Lower leg skin (tissue), 4 donors: Measurements from ENCODE around the gene DDX39B. TPM values are rescaled to one million over a fixed set of nuclear protein-coding genes. Genes with fewer than 3 reads are reported as not detected.

Experiments
- DNase-seq, 2 donors: peaks; one replicate each; pipeline ENCODE4 v3.0.0-alpha.2; 2019; ENCODE audit warnings: low spot score in 2 of 2
- H3K4me3 ChIP-seq: fragments of 200-600 bp; sonication (generic); 2 replicates; pipeline ENCODE4 v1.5.1; 2017; ENCODE audit warnings: mild to moderate bottlenecking, low read depth; ENCODE audit not compliant: poor library complexity, severe bottlenecking
- POLR2A ChIP-seq, 2 donors: fragments of 450-650 bp; IDR thresholded peaks; one replicate each; pipeline ENCODE4 v1.6.1; 2016 to 2017; ENCODE audit warnings: antibody characterized with exemption in 2 of 2, mild to moderate bottlenecking in 1 of 2, moderate library complexity in 1 of 2
- WGBS, 2 donors: methylation state at CpG; one replicate each; pipeline ENCODE4 v1.1.5; 2018; 5-methylcytosine and 5-hydroxymethylcytosine counted together
- intact Hi-C: fragments of 100-400 bp; cut with DNase I; formaldehyde crosslinking; loops from one replicate; pipeline ENCODE4 v1.15.0; 2023; ENCODE audit warnings: low total_unique reads
- total RNA-seq, 4 donors: library from RNA; depleted of rRNA; stranded (reverse); fragments of >200 nt; gene quantifications; one replicate each; pipeline ENCODE4 v1.1.0, GENCODE V29; 2016
- TF ChIP-seq, protein P1 (sequence below), 3 donors: fragments of 450-650 bp; IDR thresholded peaks; one replicate each; pipeline ENCODE4 v1.5.1; 2016; ENCODE audit warnings: antibody characterized with exemption in 3 of 3, mild to moderate bottlenecking in 3 of 3, moderate library complexity in 2 of 3

DDX39B gene
- total RNA-seq, 4 donors from 2014 or later: 176 to 355 (median 238) TPM

DNA sequence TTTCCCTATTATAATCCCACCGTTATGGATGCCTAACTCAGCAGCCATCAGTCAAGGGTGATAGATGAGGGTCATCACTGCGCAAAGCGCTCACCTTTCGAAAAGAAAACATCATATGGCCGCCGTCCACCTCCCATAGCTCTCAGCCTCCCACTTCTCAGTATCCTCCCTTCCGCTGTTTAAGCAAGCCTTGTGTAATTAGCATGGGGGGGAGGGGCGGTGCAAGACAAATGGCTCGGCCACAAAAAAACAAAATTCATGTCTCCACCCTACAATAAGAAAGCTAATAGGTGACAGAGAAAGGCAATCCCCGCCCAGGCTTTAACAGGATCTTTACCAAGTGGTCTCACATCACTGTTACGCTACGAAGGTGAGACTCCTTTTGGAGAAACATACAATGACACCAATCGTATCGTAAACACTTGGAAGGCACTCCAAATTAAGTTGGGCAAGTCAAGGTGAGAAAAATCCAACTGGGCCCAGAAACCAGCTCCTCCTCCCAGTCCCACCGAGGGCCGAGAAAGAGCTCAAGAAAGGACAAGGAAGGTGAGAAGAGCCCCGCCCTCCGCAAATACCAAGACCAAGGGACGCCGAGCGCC, 645 bp downstream of the DDX39B start:
- 0% methylated on average over 21 of the region's 21 CpGs for WGBS, 2 donors
- peak overlapping the region; percentile 76 for H3K4me3 ChIP-seq
- intact Hi-C loops: no loop called here
- DNase-seq: peak in 1 of 2 donors; percentile 64
- no peak for TF ChIP-seq POLR2A (IDR thresholded peaks at IDR 0.05)
- TF ChIP-seq, protein P1, sequence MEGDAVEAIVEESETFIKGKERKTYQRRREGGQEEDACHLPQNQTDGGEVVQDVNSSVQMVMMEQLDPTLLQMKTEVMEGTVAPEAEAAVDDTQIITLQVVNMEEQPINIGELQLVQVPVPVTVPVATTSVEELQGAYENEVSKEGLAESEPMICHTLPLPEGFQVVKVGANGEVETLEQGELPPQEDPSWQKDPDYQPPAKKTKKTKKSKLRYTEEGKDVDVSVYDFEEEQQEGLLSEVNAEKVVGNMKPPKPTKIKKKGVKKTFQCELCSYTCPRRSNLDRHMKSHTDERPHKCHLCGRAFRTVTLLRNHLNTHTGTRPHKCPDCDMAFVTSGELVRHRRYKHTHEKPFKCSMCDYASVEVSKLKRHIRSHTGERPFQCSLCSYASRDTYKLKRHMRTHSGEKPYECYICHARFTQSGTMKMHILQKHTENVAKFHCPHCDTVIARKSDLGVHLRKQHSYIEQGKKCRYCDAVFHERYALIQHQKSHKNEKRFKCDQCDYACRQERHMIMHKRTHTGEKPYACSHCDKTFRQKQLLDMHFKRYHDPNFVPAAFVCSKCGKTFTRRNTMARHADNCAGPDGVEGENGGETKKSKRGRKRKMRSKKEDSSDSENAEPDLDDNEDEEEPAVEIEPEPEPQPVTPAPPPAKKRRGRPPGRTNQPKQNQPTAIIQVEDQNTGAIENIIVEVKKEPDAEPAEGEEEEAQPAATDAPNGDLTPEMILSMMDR (IDR thresholded peaks at IDR 0.05): no peak

- DNase-seq: no peak
- TF ChIP-seq POLR2A (IDR thresholded peaks at IDR 0.05): no peak
- TF ChIP-seq, protein P1 (IDR thresholded peaks at IDR 0.05): no peak
- intact Hi-C loops: no loop called here
- H3K4me3 ChIP-seq: peak overlapping the region; percentile 76
- WGBS, 2 donors: 11 to 14% methylated on average over 4 of the region's 4 CpGs
Observed at GRCh38 chr6:31540640-31541039, 1.2 kb downstream of the DDX39B start.

GRCh38 chr6:31538805-31539400, 2.9 kb downstream of the DDX39B start:
- peak in 1 of 2 donors; percentile 3 for DNase-seq
- TF ChIP-seq POLR2A (IDR thresholded peaks at IDR 0.05): no peak
- H3K4me3 ChIP-seq: no peak overlapping the region
- WGBS, 2 donors: 49 to 50% methylated on average over 6 of the region's 6 CpGs
- intact Hi-C loops: no loop called here

DNA sequence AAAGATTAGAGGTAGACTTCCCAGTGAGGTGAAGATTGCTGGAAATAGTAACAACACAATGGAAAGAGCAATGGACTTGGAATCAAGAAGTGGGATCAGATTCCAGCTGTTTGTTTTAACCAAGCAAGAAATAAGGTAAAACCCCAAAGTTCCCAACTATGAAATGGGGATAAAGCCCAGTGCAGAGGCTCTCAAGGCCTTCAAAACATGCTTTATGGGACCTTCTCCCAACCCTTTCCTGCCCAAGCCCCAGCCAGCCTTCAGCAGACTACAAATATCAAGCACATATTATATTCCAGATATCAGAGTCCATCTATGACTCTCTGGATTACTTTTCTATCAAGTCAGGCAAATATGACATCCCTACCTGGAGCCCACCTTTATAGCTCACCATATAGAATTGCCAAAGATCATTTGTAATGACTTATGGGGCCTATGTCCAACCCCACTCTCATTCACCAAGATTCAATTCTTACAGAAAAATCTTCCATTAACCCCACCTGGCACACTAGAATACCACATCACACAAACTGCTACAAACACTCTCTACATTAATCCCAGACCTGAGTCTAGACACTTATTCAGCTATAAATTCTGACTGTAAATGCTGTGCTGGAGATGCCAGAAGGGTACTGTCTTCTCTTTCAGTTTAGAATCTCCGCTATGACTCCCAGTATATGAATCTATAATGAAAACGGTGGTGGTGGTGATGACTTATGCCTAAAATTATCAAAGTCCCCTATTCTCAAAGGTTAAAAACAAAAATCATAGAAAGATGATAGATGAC, 6.1 kb downstream of the DDX39B start:
- no peak overlapping the region for H3K4me3 ChIP-seq
- intact Hi-C loops: no loop called here
- WGBS, 2 donors: 39 to 66% methylated on average over 2 of the region's 2 CpGs
- TF ChIP-seq, protein P1 (IDR thresholded peaks at IDR 0.05): no peak
- no peak for TF ChIP-seq POLR2A (IDR thresholded peaks at IDR 0.05)
- DNase-seq: no peak

DNA sequence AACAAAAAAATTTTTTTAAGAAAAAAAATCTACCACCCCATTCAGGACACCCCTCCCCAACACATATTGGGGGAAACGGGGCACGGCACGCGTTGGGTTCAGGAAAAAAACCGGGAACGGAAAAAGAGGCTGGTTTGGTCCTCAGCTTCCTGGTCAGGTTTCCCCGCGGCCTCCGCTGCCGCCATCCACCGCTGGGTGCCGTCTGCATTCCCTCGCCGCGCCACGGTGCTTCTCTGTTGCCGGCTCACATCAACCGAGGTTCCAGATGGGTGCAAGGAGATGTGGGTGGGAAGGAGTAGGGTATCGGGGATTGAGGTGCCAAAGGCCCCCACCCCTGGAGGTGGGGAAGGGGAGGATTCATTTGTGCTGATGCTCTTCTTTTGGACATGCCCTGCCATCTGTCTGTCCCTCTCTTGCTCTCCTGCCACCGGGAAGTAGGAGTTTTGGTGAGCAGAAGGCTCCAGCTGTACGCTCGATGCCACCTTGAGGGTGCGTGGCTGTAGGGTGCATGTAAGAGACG, 7.2 kb downstream of the DDX39B start:
- 90% methylated on average over 24 of the region's 24 CpGs for WGBS, 2 donors
- intact Hi-C loops: no loop called here
- TF ChIP-seq POLR2A (IDR thresholded peaks at IDR 0.05): no peak
- TF ChIP-seq, protein P1 (IDR thresholded peaks at IDR 0.05): no peak
- peak in 1 of 2 donors; percentile 39 for DNase-seq
- H3K4me3 ChIP-seq: no peak overlapping the region

GRCh38 chr6:31534011-31534410, 7.8 kb downstream of the DDX39B start:
- intact Hi-C loops: no loop called here
- H3K4me3 ChIP-seq: no peak overlapping the region
- peak in 1 of 2 donors; percentile 78 for DNase-seq
- WGBS, 2 donors: 87 to 91% methylated on average over 6 of the region's 6 CpGs
- TF ChIP-seq, protein P1 (IDR thresholded peaks at IDR 0.05): no peak
- no peak for TF ChIP-seq POLR2A (IDR thresholded peaks at IDR 0.05)
